Stimulated activated CD4-positive, alpha-beta T cell treated with anti-CD3 and anti-CD28 coated beads, Interleukin-4, amount 100 ng/mL, for 24 hours (primary cell): Measurements from ENCODE around the gene PABPC1L2A.
"Not testable (repeated sequence)": the region's sequence is repeated elsewhere in the genome, so short reads cannot be mapped to it uniquely, and the experiment has no call there.

ENCODE experiments used
- DNase-seq: peaks from one replicate; pipeline ENCODE4 v3.0.0-alpha.2; 2020

The PABPC1L2A gene

DNA sequence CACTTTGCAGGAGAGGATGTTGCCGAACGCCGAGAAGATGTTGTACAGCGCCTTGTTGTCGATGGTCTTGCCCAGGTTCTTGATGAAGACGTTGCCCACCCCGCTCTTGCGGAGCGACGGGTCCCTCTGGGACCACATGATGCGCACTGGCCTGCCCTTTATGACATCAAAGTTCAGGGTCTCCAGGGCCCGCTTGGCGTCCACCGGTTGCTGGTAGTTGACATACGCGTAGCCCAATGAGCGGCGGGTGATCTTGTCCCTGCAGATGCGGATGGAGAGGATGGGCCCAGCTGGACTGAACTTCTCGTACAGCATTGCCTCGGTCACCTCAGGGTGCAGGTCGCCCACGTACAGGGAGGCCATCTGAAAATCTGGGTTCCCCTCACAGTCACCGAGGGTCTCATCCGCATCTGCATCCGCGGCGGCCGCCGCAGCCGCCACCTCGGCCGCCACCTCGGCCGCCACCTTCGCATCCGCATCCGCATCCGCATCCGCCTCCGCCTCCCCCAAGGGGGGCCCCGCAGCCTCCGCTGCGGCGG lies at the start of gene PABPC1L2A:
Gene PABPC1L2A (minus strand): TSS at position 489 of the 539 bp plus-strand sequence. CDS start 126 bp downstream, at position 363.
- not testable (repeated sequence) for DNase-seq

GRCh38 chrX:73127700-73128241 lies 48.5 kb upstream of the PABPC1L2A start:
- DNase-seq, result peak; percentile 2

GRCh38 chrX:73126240-73126639 lies 46.9 kb upstream of the PABPC1L2A start:
- DNase-seq, result no peak

- DNase-seq, result not testable (repeated sequence)
These were observed 20.2 kb upstream of the PABPC1L2A start for GRCh38 chrX:73099505-73099904.

DNA sequence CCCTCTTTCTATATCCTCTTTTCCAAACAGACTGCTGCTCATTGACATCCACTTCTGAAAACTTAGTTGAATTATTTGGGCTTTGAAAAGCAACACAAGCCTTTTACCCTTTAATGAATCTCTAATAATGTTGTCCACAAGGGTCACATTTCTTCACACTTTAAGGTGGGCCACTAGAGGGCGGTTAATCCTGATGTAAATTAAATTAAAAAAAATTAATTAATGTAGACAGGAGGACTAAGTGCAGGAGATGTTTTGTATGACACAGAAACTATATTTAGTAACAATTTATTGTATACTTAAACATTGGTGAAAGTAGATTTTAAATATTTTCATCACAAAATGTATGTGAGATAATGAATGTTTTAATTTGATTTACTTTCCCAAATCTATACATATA lies 7.5 kb upstream of the PABPC1L2A start:
- not testable (repeated sequence) for DNase-seq

- not testable (repeated sequence) for DNase-seq
These were observed 572 bp upstream of the PABPC1L2A start for GRCh38 chrX:73079884-73080283.

GRCh38 chrX:73078597-73078996 lies 715 bp downstream of the PABPC1L2A start:
- not testable (repeated sequence) for DNase-seq

- DNase-seq, result no peak
These were observed 2.5 kb downstream of the PABPC1L2A start for GRCh38 chrX:73076838-73077237.

DNA sequence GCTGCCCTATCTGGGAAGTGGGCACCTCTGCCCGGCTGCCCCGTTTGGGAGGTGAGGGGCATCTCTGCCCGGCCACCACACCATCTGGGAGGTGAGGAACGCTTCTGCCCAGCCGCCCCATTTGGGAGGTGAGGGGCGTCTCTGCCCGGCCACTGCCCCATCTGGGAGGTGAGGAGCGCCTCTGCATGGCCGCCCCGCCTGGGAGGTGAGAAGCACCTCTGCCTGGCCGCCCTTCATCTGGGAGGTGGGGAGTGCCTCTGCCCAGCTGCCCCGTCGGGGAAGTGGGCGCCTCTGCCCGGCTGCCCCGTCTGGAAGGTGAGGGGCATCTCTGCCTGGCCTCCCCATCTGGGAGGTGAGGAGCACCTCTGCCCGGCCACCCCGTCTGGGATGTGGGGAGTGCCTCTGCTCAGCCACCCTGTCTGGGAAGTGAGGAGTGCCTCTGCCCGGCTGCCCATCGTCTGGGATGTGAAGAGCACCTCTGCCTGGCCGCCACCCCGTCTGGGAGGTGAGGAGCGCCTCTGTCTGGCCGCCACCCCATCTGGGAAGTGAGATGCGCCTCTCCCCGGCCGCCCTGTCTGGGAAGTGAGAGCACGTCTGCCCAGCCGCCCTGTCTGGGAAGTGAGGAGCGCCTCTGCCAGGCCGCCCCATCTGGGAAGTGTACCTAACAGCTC lies 9.8 kb downstream of the PABPC1L2A start:
- DNase-seq, result no peak

GRCh38 chrX:73068467-73069364 lies 10.6 kb downstream of the PABPC1L2A start:
- no peak for DNase-seq

DNA sequence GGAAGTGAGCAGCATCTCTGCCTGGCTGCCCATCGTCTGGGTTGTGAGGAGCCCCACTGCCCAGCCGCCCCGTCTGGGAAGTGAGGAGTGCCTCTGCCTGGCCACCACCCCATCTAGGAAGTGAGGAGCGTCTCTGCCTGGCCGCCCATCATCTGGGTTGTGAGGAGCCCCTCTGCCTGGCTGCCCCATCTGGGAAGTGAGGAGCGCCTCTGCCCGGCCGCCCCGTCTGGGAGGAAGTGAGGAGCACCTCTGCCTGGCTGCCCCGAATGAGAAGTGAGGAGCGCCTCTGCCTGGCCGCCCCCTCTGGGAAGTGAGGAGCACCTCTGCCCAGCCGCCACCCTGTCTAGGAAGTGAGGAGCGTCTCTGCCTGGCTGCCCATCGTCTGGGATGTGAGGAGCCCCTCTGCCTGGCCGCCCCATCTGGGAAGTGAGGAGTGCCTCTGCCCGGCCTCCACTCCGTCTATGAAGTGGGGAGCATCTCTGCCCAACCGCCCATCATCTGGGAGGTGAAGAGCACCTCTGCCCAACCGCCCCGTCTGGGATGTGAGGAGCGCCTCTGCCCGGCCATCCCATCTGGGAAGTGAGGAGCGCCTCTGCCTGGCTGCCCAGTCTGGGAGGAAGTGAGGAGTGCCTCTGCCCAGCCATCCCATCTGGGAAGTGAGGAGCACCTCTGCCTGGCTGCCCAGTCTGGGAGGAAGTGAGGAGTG lies 11.4 kb downstream of the PABPC1L2A start:
- not testable (repeated sequence) for DNase-seq

- no peak for DNase-seq
These were observed 50.4 kb downstream of the PABPC1L2A start for GRCh38 chrX:73028876-73029275.
